ENCODE data around the gene C16orf96.
A peak's percentile ranks its signal among the peaks of the same experiment; 100 is the strongest.

Gene C16orf96

GRCh38 chr16:4603624-4604170 lies 47.6 kb downstream of the C16orf96 start:
- no peak for DNase-seq

GRCh38 chr16:4604401-4604800 lies 48.3 kb downstream of the C16orf96 start:
- no peak for DNase-seq

- no peak for DNase-seq
Observed at GRCh38 chr16:4606354-4606753, 50.2 kb downstream of the C16orf96 start.

GRCh38 chr16:4607841-4608703 lies 51.9 kb downstream of the C16orf96 start:
- no peak for DNase-seq

GRCh38 chr16:4608704-4608980 lies 52.5 kb downstream of the C16orf96 start:
- no peak for DNase-seq

GRCh38 chr16:4609200-4610010 lies 53.3 kb downstream of the C16orf96 start:
- no peak for DNase-seq

- no peak for DNase-seq
Observed at GRCh38 chr16:4610011-4611005, 54.2 kb downstream of the C16orf96 start.

- no peak for DNase-seq
Observed at GRCh38 chr16:4611337-4612021, 55.3 kb downstream of the C16orf96 start.

GRCh38 chr16:4612474-4612931 lies 56.4 kb downstream of the C16orf96 start:
- DNase-seq, result no peak

GRCh38 chr16:4612977-4613635 lies 57.0 kb downstream of the C16orf96 start:
- no peak for DNase-seq

GRCh38 chr16:4613636-4614570 lies 57.8 kb downstream of the C16orf96 start:
- DNase-seq, result peak; percentile 71

- DNase-seq, result peak; percentile 93
Observed at GRCh38 chr16:4614571-4615383, 58.6 kb downstream of the C16orf96 start, which contains the start of gene UBALD1. TSS of gene UBALD1 (minus strand) at chr16:4614888. CDS start at chr16:4614797, 91 bp downstream.

- DNase-seq, result peak; percentile 69
Observed at GRCh38 chr16:4615384-4616046, 59.4 kb downstream of the C16orf96 start.

- peak; percentile 99 for DNase-seq
Observed at GRCh38 chr16:4616047-4616811, 60.1 kb downstream of the C16orf96 start.

- no peak for DNase-seq
Observed at GRCh38 chr16:4617880-4618279, 61.7 kb downstream of the C16orf96 start.

GRCh38 chr16:4618645-4619418 lies 62.7 kb downstream of the C16orf96 start:
- no peak for DNase-seq

- no peak for DNase-seq
Observed at GRCh38 chr16:4623593-4623992, 67.5 kb downstream of the C16orf96 start.

Data from activated effector memory CD4-positive, alpha-beta T cell treated with anti-CD3 and anti-CD28 coated beads, Interleukin-2, amount 50 U/mL, for 16 hours (primary cell).